Lung (tissue), 12 donors: Measurements from ENCODE around the gene TMEM109. TPM values are rescaled to one million over a fixed set of nuclear protein-coding genes. Genes with fewer than 3 reads are reported as not detected.

Source experiments
- ATAC-seq: fragments of 200-7000 bp; cut with Tn5 transposase; one replicate; pipeline ENCODE4 v1.9.1; 2020; ENCODE audit warnings: moderate number of reproducible peaks; ENCODE audit not compliant: insufficient read depth, low FRiP score
- DNase-seq, 3 donors: peaks; one replicate each; pipeline ENCODE4 v3.0.0-alpha.2; 2013 to 2017
- H3K27ac ChIP-seq, 2 donors: one replicate each; pipeline ENCODE4 v1.5.1; 2013; ENCODE audit warnings: mild to moderate bottlenecking in 2 of 2, moderate library complexity in 2 of 2, control low read depth in 1 of 2, inconsistent platforms in 1 of 2, low read depth in 1 of 2, low read length in 1 of 2
- H3K27me3 ChIP-seq, 3 donors: one replicate each; pipeline ENCODE4 v1.5.1; 2013; ENCODE audit warnings: low read length in 2 of 3; ENCODE audit not compliant: control insufficient read depth in 3 of 3, insufficient read depth in 3 of 3
- H3K36me3 ChIP-seq, 4 donors: one replicate each; pipeline ENCODE4 v1.5.1; 2013; ENCODE audit warnings: low read length in 4 of 4, mild to moderate bottlenecking in 1 of 4, moderate library complexity in 1 of 4; ENCODE audit not compliant: control insufficient read depth in 4 of 4, insufficient read depth in 4 of 4
- H3K4me1 ChIP-seq, 5 donors: one replicate each; pipeline ENCODE4 v1.5.1; 2013; ENCODE audit warnings: low read length in 5 of 5, mild to moderate bottlenecking in 2 of 5, moderate library complexity in 1 of 5; ENCODE audit not compliant: control insufficient read depth in 5 of 5, insufficient read depth in 5 of 5
- H3K4me3 ChIP-seq: one replicate; pipeline ENCODE4 v1.5.1; 2013; ENCODE audit warnings: mild to moderate bottlenecking, control low read depth, moderate library complexity
- H3K9ac ChIP-seq, 2 donors: one replicate each; pipeline ENCODE4 v1.5.1; 2013; ENCODE audit warnings: low read length in 2 of 2, control low read depth in 1 of 2; ENCODE audit not compliant: insufficient read depth in 1 of 2
- H3K9me3 ChIP-seq, 4 donors: one replicate each; pipeline ENCODE4 v1.5.1; 2013; ENCODE audit warnings: low read length in 3 of 4, mild to moderate bottlenecking in 1 of 4, moderate library complexity in 1 of 4; ENCODE audit not compliant: control insufficient read depth in 4 of 4, insufficient read depth in 3 of 4
- CTCF ChIP-seq: IDR thresholded peaks from 2 replicates; pipeline ENCODE4 v1.5.1; 2012; ENCODE audit warnings: mild to moderate bottlenecking; ENCODE audit errors: control extremely low read depth, extremely low read depth
- WGBS, 2 donors: extraction: QIAGEN DNeasy Blood & Tissue Kit; methylation state at CpG; one replicate each; pipeline ENCODE4 v1.1.7; 2013; 5-methylcytosine and 5-hydroxymethylcytosine counted together
- polyA plus RNA-seq, 2 donors: library from polyadenylated mRNA; stranded (reverse); fragments of 200-250 nt; gene quantifications; one replicate each; pipeline ENCODE4 v1.2.1, GENCODE V29; 2013
- total RNA-seq, 2 donors: library from RNA; depleted of rRNA in 1 of 2; stranded (reverse); fragments of >200 nt in 1 of 2; gene quantifications; one replicate each; pipeline ENCODE4 v1.2.1, GENCODE V29; 2014 to 2021
- donor health status: control.
- donor health status: control.
- donor health status: Bipolar disorder and iron deficiency.
- donor health status: healthy.
- donor health status: DM: yes; HTN: yes; CAD: no.

The TMEM109 gene
- total and polyA plus RNA-seq, 4 donors, result 69.2 to 128 (median 99.3) TPM

- TF ChIP-seq CTCF, result no peak
- Histone ChIP-seq H3K4me3 (no peak overlapping the region), H3K36me3 (no peaks in the 10 kb centered on the region), H3K9ac (no peak overlapping the region), H3K27ac (no peak overlapping the region), H3K4me1 (no peaks in the 10 kb centered on the region), H3K27me3 (no peaks in the 10 kb centered on the region), H3K9me3 (no peaks in the 10 kb centered on the region)
- DNase-seq (no peak), ATAC-seq (no peak)
- 82 to 85% methylated on average over 15 of the region's 15 CpGs for WGBS, 2 donors
These were observed 58.4 kb downstream of the TMEM109 start for GRCh38 chr11:60972182-60973030.

Other genes starting within 250 kb of the TMEM109 start
- 10 to 100 TPM; 34.1 to 45.9 TPM for gene MS4A8, start 214.5 kb upstream of the TMEM109 start, total RNA-seq
- 10 to 100 TPM; 11.4 to 26.5 TPM for gene MS4A8, start 214.5 kb upstream of the TMEM109 start, polyA plus RNA-seq
- not detected for gene MS4A18, start 189.4 kb upstream of the TMEM109 start, total RNA-seq
- gene MS4A18, start 189.4 kb upstream of the TMEM109 start, polyA plus RNA-seq, result under 1 TPM in 1 of 2 donors, not detected in 1; 0.03 TPM
- 10 to 100 TPM in 1 of 2 donors, not detected in 1; 26.8 TPM for gene MS4A15, start 157.3 kb upstream of the TMEM109 start, total RNA-seq
- gene MS4A15, start 157.3 kb upstream of the TMEM109 start, polyA plus RNA-seq, result 10 to 100 TPM in 1 of 2 donors, 1 to 10 TPM in 1; 9.8 to 38.9 TPM
- not detected for gene MS4A10, start 128.8 kb upstream of the TMEM109 start, total RNA-seq
- gene MS4A10, start 128.8 kb upstream of the TMEM109 start, polyA plus RNA-seq, result not detected
- gene CCDC86, start 72.0 kb upstream of the TMEM109 start, total RNA-seq, result 10 to 100 TPM in 1 of 2 donors, 1 to 10 TPM in 1; 8.7 to 19.8 TPM
- 10 to 100 TPM; 10.1 to 25.0 TPM for gene CCDC86, start 72.0 kb upstream of the TMEM109 start, polyA plus RNA-seq
- under 1 TPM; 0.18 to 0.23 TPM for gene PTGDR2, start 58.2 kb upstream of the TMEM109 start, total RNA-seq
- gene PTGDR2, start 58.2 kb upstream of the TMEM109 start, polyA plus RNA-seq, result under 1 TPM; 0.13 to 0.16 TPM
- gene ZP1, start 46.6 kb upstream of the TMEM109 start, total RNA-seq, result not detected
- gene ZP1, start 46.6 kb upstream of the TMEM109 start, polyA plus RNA-seq, result under 1 TPM in 1 of 2 donors, not detected in 1; 0.04 TPM
- gene PRPF19, start 7.6 kb upstream of the TMEM109 start, total RNA-seq, result 10 to 100 TPM; 49.0 to 70.6 TPM
- gene PRPF19, start 7.6 kb upstream of the TMEM109 start, polyA plus RNA-seq, result 10 to 100 TPM; 59.8 to 79.0 TPM
- 10 to 100 TPM; 18.6 to 20.5 TPM for gene TMEM132A, start 10.3 kb downstream of the TMEM109 start, total RNA-seq
- gene TMEM132A, start 10.3 kb downstream of the TMEM109 start, polyA plus RNA-seq, result 10 to 100 TPM in 1 of 2 donors, 1 to 10 TPM in 1; 6.7 to 16.5 TPM
- gene SLC15A3, start 38.0 kb downstream of the TMEM109 start, total RNA-seq, result 100 to 1,000 TPM in 1 of 2 donors, 10 to 100 TPM in 1; 29.9 to 106 TPM
- gene SLC15A3, start 38.0 kb downstream of the TMEM109 start, polyA plus RNA-seq, result 100 to 1,000 TPM in 1 of 2 donors, 10 to 100 TPM in 1; 91.6 to 166 TPM
- gene CD6, start 57.5 kb downstream of the TMEM109 start, total RNA-seq, result 1 to 10 TPM; 1.2 to 3.1 TPM
- 1 to 10 TPM; 1.6 to 1.9 TPM for gene CD6, start 57.5 kb downstream of the TMEM109 start, polyA plus RNA-seq
- 1 to 10 TPM in 1 of 2 donors, under 1 TPM in 1; 0.98 to 1.3 TPM for gene CD5, start 188.3 kb downstream of the TMEM109 start, total RNA-seq
- gene CD5, start 188.3 kb downstream of the TMEM109 start, polyA plus RNA-seq, result 1 to 10 TPM in 1 of 2 donors, under 1 TPM in 1; 0.45 to 1.3 TPM
- 10 to 100 TPM; 14.8 to 35.8 TPM for gene VPS37C, start 247.3 kb downstream of the TMEM109 start, total RNA-seq
- gene VPS37C, start 247.3 kb downstream of the TMEM109 start, polyA plus RNA-seq, result 10 to 100 TPM; 20.7 to 23.9 TPM